ENCODE results near the gene ACOX2.

ACOX2 gene

GRCh38 chr3:58471025-58471887 is 65.7 kb downstream of the ACOX2 start:
- DNase-seq (ENCODE audit: low spot score) = no peak

DNA sequence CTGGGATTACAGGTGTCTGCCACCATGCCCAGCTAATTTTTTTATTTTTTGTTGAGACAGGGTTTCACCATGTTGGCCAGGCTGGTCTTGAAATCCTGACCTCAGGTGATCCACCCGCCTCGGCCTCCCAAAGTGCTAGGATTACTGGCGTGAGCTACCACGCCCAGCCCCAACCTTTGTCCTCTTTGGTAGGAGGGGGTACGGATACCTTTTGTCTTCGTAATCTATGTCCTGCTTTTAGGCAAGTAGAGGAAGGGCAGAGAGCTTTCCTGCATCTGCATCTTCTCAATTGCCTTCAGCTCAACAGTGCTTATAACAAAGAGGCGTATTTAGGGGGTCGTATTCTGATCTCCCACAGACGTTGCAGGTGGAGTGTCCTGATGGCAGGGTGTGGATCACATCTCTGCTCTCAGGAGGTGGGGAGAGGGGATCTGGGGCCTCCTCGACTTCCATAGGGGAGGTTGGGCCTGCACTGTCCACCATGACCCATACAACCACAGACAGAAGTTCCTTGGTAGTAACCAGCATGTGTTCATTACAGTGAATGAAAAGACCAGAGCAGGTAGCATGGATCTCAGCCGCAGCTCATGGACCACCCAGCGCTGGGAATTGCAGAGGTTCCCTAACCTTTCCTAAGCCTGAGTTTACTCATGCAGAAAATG is 66.5 kb downstream of the ACOX2 start:
- DNase-seq (ENCODE audit: low spot score) = no peak

DNA sequence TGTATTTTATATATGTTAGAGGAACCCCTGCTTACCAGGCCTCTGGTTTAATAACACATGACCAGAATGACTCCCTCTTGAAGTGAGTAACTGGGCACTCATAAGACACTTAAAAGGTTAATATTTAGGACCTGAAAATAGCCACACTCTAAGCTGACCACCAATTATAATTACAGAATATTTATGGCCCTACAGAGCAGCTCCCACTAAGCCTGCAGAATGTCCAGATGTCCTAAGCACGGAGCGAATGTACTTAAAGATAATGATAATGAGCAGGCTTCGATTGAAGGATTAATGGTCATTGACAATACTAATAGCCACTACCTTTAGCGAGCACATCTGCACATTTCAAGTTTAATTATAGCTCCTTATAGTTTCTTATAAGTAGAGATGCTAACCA is 67.9 kb downstream of the ACOX2 start:
- no peak for DNase-seq (ENCODE audit: low spot score)

GRCh38 chr3:58466899-58467563 is 70.0 kb downstream of the ACOX2 start:
- DNase-seq (ENCODE audit: low spot score) = no peak

DNA sequence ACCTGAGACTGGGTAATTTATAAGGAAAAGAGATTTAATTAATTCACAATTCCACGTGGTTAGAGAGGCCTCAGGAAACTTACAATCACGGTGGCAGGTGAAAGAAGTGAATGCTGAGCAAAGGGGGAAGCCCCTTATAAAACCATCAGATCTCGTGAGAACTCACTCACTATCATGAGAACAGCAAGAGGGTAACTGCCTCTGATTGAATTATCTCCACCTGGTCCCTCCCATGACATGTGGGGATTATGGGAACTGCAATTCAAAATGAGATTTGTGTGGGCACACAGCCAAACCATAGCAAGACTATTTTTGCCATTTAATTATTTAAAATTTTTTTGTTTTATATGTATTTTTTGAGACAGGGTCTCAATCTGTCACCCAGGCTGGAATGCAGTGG is 72.1 kb downstream of the ACOX2 start:
- peak; percentile 28 for DNase-seq (ENCODE audit: low spot score)

GRCh38 chr3:58463942-58464271 is 73.1 kb downstream of the ACOX2 start:
- DNase-seq (ENCODE audit: low spot score) = no peak

DNA sequence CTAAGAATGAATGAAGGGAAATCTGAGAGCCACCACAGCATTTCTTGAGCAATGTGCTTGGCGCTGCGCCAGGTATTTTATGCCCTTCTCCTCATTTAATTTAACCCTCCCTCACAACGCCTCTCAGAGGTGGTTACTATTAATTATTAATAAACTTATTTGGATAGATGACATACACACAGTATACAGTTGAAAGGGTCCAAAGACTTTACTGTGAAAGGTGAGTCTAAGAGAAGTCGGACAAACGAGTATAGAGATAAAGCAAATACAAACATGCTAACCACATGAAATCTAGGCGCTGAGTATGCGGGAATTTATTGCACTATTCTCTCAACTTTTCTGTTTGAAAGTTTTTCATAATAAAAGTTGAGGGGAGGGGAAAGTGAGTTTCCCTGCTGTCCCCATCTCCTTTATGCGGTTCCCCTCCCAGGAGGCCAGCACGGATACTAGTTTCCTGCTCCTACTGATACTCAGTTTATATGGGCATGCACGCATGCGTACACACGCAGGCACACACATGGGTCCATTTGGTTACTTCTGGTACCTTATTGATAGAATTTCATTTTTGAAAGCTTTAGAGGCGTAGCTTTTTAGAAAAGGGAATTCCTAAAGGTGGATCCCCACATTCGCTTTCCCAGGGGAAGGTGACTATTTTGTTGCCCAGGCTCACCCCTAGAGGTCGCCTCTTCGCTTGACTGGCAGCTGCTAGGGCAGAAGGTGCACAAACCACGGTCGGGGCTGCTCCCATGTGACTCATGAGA is 73.6 kb downstream of the ACOX2 start:
- DNase-seq (ENCODE audit: low spot score) = peak; percentile 60

GRCh38 chr3:58462829-58463180 is 74.2 kb downstream of the ACOX2 start:
- DNase-seq (ENCODE audit: low spot score) = no peak

DNA sequence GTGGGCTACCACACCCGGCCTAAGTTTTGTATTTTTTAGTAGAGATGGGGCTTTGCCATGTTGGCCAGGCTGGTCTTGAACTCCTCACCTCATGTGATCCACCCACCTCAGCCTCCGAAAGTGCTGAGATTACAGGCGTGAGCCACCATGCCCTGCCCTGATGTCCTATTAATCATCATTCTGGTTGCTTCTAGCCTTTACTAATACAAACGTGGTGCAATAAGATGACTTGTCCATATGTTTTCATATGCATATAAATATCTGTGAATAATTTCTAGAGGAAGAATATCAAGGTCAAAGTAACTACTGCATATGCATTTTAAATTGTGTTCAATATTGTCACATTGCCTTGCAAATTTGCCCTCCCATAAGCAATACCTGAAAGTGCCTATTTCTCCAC is 77.8 kb downstream of the ACOX2 start:
- no peak for DNase-seq (ENCODE audit: low spot score)

Measured in NAMALWA (cell line).